ENCODE results near the gene TMPRSS7. TPM values are rescaled to one million over a fixed set of nuclear protein-coding genes. Genes with fewer than 3 reads are reported as not detected.

The TMPRSS7 gene, protein sequence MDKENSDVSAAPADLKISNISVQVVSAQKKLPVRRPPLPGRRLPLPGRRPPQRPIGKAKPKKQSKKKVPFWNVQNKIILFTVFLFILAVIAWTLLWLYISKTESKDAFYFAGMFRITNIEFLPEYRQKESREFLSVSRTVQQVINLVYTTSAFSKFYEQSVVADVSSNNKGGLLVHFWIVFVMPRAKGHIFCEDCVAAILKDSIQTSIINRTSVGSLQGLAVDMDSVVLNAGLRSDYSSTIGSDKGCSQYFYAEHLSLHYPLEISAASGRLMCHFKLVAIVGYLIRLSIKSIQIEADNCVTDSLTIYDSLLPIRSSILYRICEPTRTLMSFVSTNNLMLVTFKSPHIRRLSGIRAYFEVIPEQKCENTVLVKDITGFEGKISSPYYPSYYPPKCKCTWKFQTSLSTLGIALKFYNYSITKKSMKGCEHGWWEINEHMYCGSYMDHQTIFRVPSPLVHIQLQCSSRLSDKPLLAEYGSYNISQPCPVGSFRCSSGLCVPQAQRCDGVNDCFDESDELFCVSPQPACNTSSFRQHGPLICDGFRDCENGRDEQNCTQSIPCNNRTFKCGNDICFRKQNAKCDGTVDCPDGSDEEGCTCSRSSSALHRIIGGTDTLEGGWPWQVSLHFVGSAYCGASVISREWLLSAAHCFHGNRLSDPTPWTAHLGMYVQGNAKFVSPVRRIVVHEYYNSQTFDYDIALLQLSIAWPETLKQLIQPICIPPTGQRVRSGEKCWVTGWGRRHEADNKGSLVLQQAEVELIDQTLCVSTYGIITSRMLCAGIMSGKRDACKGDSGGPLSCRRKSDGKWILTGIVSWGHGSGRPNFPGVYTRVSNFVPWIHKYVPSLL
- not detected in 2 replicates for total RNA-seq

DNA sequence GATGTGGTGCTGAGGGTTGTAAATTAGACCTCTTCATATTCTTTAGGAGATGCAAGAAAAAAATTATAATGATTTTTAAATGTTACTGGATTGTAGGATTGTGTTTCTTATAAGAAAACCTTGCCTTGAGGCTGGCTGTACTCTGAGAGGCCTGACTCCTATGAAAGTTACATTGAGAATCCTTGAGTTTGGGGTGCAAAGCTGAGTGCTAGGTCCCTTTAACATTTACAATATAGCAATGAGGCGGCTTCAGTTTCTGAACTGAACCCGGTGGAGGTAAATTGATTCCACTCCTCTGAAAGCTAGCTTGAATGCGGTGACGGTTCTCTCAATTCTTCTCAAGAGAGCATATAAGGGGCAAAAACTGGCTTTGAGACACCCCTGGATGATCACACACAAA lies at the start of gene TMPRSS7:
TSS of gene TMPRSS7 (plus strand) at position 301 of the 400 bp plus-strand sequence. CDS start 110 bp downstream, outside the sequence.
- intact Hi-C loops (cut with micrococcal nuclease), result no loop called here

DNA sequence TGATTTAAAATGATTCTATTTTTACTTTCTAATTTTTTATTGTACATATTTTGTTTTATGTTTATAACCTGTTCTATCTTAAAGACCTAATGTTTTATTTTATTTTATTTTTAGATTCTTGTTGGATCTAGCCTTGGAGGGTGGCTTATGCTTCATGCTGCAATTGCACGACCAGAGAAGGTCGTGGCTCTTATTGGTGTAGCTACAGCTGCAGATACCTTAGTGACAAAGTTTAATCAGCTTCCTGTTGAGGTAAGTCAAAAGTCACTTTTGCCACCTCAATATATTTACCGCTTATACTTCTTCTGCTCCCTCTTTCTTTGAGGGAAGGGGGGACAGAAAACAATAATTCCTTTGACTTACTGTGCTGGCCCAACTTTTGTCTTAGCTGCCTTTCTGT lies 47.7 kb upstream of the TMPRSS7 start:
- intact Hi-C loops (cut with micrococcal nuclease), result no loop called here

DNA sequence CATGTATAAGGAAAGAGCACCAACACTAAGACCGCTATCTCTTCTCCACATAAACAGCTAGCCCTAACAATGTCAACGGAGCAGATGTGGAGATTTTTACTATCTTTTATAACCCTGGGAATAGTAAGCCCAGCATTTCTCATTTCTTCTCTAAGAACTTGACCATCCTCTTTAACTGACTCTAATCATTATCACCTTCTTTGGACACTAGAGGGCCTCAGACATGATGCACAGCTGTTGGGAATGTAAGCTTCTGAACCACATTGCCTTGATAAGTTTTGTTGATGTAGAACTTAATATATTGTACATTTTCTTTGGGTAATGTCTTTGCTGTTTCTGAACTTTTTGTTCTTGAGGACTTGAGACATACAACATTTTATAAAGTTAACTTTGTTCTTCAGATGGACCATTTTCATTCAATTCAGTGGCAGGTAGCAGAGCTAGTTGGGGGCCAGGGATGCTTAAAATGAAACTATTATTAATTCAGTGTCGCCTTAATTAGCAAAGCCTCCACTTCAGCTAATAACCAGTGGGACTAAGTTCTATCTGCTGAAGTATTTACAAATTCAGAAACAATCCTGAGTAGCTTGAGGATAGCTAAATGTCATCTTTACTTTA lies 45.4 kb upstream of the TMPRSS7 start:
- intact Hi-C loops (cut with micrococcal nuclease), result loop anchor here (1.0 kb wide), 3 partner anchors 10 to 54 kb away; partner anchors contain the start of gene ABHD10

DNA sequence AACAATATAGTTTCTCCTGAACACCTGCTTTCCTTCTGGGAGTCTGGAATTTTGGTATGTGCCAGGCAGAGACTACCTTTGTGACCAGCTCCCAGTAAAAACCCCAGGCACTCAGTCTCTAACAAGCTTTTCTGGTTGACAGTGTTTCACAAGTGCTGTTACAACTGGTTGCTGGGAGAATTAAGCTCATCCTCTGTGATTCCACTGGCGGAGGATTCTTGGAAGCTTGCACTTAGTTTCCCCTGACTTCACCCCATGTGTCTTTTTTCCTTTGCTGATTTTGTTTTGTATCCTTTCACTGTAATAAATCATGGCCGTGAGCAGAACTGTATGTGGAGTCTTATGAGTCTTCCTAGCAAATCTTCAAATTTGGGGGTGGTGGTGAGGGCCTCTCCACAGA lies 41.5 kb upstream of the TMPRSS7 start:
- intact Hi-C loops (cut with micrococcal nuclease), result no loop called here

DNA sequence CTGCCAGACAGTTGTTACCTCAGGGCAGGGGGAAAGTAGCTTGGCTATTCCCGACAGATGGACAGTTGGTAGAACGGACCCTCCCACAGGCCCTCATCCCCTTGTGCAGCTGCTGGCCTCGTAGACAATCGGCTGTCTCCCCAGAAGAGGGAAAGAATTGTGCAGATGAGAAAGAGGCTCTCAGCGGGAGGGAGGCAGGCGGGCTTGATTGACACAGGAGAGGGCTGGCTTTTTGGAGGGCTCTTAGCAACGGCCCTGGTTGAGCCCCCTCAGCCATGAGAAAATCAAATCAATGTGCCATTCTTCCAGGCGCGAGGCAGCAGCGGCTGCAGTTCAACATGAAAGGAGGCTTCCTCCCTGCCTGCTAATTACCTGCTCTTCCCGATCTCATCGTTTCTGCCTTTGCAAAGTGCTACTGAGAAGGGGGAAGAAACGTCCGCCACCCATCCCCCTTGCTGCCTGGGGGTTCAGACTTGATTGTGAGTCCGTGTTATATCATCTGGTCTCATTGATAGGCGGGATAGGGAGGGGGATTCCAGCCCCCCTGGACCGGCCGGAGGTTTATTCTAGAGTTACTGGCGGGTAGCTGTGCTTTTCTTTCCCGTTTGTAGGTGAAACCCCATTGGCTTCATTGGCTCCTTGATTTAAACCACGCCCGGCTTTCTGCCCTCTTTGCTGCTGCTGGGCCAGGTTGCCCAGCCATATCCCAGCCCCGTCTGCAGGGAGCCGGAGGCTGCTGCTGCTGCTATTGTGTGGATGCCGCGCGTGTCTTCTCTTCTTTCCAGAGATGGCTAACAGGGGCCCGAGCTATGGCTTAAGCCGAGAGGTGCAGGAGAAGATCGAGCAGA lies 35.7 kb upstream of the TMPRSS7 start, which contains the start of gene TAGLN3:
TSS of gene TAGLN3 (plus strand) at position 287 of the 848 bp plus-strand sequence. CDS start at position 788, 501 bp downstream.
- intact Hi-C loops (cut with micrococcal nuclease), result no loop called here

DNA sequence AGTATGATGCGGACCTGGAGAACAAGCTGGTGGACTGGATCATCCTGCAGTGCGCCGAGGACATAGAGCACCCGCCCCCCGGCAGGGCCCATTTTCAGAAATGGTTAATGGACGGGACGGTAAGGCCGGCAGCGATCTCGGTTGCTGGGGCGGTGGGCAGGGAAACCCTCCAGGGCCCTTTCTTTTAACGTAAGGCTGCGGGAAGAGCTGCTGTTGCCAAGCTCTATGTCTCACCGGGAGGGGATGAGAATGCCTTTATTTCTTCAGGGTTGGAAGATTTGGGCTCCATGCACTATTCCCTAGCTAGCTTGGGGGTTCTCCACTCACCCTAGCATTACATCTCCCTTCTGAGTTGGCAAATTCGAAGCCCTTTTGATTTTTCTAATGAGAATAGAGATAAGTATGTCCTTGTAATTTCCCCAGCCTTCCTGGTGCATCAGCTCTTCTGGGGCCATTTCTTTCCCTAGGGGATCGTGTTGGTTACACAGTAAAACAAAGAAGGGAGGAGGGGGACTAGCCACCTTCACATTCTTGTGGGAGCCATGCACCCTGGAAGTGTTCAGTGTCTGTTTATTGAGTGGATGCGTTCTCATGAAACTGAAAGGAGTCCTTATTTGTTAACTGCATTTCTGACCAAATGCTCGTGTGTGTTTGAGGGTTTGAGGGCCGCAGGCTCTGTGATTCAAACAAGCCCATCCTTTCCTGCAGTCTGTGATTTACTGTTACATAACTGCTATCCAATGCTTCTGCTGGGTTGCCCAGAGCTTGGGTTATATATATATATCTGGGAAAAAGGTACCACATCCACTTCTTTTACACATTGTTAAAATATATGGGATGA lies 34.8 kb upstream of the TMPRSS7 start:
- intact Hi-C loops (cut with micrococcal nuclease), result no loop called here

DNA sequence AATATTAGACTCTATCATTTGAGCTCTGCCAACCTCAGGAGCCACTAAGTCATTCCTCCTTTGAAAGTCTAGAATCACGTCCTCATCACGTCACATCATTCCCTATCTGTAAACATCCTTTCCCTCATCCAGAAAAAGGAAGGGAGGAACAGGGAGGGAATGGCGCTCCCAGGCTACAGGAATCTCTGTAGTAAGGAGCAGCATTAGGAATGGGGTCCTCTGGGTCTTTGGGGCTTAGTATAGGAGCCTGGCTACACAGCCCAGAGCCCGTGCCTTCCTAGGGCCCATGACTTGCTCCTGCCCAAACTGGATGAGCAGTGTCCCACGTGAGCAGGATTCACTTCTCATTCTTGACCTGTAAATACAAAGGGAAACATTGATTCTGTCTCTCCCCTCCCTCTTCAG lies 34.2 kb upstream of the TMPRSS7 start:
- intact Hi-C loops (cut with micrococcal nuclease), result no loop called here

DNA sequence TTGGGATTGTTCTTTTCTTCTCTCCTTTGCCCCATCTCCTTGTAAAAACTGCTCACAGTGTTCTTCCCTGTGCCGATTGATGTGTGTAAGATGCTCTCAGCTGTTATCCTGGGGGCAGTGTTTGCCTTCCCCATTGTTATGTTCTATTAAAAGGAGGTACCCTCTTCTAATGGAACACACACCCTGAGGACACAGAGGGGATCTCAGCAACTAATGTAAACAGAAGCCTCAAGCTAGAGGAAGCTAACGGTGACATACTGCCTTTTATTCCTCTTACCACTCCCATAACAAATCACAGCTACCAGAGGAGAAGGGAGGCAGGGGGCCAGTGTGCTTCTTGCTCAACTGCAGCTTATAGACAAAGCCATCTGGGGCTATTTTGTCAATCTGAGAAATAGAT lies 33.6 kb upstream of the TMPRSS7 start:
- intact Hi-C loops (cut with micrococcal nuclease), result no loop called here

DNA sequence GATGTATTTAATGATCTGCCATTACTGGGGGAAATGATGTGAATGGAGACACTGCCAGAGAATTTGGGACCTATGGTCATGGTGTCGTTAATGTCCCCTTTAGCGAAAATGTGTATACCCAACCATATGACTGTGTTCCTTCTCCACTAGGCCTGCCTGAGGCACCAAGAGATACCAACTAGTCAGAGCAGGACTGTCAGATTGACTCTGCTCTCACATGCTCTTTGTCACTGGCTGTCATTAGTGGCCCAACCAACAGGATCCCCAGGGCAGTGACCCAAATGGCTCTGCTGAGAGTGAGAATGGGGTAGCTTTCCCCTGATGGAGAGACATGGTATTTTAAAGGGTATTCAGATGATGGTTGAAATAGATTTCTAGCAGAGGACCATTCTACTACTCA lies 33.0 kb upstream of the TMPRSS7 start:
- intact Hi-C loops (cut with micrococcal nuclease), result no loop called here

DNA sequence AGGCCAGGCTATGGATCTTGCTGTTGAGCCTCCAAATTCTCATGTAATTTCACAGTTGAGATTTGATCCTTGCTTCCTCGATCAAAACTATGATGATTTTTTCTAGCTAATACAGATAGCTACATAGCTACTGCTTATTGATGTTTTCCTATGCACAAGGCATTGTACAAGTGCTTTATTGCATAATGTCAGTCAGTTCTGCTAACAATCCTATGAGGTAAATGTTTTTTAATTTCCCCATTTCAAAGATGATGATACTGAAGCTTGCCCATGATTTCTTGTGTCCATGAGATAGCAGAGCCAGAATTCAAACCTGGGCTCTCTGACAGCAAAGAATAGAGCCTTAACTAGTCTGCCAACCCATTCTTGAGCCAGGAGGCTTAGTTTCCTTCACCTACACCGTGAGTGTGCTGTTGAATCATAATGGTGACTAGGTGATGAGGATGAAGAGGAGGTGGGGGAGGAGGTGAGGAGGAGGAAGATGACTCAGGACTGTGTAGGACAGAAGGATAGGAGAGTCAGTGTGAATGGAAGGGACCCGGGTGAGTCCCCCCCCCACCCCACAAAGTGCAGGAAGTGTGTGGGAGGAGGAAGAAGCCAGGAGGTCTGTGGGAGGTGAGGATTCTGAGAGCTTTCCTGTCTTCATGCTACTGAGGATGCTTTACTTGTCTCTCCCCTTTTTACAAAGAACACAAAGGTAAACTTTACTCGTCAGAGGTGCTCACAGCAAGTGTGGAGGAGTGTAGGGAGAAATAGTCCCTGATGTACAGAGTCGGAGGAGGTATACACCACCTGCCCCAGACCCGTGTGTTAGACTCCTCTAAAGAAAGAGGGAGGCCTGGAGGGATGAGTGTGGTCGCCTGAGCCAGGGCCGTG lies 32.2 kb upstream of the TMPRSS7 start:
- intact Hi-C loops (cut with micrococcal nuclease), result no loop called here

DNA sequence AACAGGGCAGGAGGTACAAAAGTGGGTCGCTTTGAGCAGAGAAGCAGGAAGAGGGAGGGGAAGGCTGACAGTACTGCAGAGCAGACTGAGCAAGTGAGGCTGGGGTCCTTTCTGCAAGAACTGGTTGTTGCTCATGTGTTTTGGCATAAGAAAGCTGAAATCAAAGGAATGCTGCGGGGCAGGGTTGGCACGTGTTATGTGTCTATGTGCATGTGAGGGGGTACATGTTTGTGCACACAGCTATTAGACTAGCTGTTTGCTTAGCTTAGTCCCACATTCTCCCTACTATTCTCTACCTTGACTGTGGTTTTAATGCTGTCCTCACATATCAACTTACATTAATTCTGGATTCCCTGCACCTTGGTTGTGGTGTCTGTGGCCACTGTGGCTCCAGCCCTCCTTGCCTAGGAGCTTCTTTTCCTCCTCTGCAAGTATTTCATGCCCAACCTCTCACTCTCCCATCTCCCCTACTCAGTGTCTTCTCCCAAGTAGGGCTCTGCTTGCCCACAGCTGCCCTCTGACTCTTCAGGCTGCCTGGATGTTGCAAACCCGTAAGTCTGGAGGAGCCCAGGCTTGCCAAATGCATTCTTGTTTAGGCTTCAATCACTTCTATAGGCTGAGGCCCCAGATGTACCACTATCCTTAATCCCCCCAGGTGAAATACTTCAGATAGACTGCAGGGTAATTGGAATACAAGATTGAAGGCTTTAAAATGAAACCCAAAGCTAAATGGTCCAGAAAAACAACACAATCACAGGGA lies 31.0 kb upstream of the TMPRSS7 start:
- intact Hi-C loops (cut with micrococcal nuclease), result no loop called here

DNA sequence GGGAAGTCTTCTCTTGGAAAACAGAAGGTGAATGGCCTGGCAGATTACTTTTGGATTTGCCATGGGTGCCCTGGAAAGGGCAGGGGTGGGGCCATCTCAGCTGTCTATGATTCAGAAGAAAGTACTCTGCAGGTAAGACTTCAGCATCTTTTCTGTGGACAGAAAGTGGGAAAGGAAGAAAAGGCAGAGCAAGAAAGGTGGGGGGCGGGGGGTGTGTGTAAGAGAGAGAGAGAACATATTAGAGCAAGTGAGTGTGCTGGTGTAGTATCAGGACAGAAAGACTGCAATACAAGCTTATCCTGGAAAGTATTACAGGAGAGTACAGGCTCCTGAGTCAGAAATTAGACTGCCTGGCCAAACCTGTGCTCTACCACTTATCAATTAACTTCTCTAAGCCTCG lies 30.3 kb upstream of the TMPRSS7 start:
- intact Hi-C loops (cut with micrococcal nuclease), result no loop called here

DNA sequence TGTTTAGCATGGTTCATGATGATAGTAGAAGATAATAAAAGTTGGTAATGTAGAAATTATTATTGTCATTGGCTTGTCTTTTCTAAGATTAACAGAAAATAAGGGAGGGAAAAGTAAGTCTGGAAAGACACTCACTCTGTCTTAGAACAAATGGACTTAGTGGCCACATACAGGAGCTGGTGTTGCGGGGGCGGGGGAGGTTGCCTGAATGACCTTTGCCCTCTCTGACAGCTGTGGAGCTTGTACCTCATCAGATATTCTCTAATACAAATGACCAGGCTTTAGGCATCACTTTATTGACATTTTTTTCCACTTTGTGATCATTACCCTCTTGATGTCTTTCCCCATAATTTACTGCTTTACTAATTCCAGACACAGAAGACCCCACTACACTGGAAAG lies 29.9 kb upstream of the TMPRSS7 start:
- intact Hi-C loops (cut with micrococcal nuclease), result no loop called here

DNA sequence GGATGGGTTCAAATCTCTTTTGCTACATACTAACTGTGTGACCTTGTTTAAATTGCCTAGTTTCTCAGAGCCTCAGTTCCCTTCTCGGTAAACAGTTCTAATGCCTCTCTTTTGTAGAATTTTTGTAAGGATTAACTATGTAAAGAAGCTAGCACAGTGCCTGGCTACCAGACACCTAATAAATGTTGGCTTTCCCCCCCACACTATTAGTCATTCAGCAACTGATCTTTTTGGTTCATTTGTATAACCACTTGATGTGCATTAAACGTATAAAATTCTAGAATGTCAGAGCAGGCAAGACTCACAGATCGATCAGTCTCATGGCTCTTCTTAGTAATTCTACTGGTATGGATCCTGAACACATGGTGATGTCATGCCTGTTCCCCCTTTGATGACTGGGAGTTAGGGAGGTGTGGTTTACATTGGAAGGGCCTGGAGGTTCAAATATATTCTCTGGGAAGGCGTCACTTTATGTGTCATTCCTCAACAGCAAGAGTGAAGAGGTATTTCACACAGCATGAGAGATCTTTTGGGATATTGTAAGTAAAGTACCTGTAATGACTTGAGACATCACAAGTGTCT lies 29.4 kb upstream of the TMPRSS7 start:
- intact Hi-C loops (cut with micrococcal nuclease), result no loop called here

DNA sequence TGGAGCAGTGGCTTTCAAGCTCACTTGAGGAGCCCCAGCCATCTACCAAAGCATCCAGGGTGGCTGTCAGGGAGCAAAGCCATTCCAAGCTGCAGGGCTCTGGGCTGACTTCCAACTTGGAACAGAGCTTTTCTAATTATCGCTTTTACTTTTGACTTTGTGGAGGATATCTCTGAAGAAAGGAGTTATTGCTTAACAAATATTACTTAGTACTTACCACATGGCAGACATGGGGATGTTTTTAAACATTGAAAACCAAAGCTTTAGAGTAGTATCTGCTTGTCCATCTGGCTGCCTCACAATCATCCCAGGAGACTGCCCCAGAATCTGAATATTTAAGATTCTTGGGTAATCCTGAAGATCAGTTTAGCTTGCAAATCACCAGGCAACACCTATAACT lies 26.9 kb upstream of the TMPRSS7 start:
- intact Hi-C loops (cut with micrococcal nuclease), result no loop called here

DNA sequence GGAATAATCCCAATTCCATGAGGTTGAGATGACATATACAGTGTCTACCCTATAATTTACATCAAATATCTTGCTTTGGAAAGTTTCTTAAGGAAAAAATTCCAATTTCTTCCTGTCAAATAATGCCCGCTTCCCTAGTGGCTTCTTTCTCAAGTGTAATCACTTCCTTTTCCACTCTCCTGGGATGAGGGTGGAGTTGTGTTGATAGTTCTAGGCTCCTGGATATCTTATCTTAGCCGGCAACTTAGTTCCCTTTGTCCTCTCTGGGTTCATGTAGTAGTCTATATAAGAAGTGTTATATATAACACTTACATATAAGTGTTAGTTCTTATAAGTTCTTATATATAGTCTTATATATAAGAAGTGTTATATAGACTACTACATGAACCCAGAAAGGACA lies 24.9 kb upstream of the TMPRSS7 start:
- intact Hi-C loops (cut with micrococcal nuclease), result no loop called here

DNA sequence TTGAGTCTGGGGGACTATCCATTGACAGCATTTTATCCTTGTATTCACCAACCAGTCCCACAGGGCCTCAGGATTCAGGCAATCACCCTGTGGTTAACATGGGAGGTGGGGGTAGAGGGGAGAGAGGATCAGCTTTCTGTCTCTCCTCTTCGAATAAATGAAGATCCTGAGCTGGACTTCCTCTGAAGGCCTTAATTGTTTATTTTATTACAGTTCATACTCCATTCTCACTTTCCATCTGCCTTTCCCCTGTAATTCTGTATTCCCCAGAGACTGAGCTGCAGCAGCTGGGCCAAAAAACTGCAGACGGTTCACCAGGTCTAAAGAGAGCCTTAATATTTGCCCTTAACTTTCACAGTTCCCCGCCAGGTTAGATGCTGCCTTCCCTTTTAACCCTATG lies 23.9 kb upstream of the TMPRSS7 start:
- intact Hi-C loops (cut with micrococcal nuclease), result no loop called here

DNA sequence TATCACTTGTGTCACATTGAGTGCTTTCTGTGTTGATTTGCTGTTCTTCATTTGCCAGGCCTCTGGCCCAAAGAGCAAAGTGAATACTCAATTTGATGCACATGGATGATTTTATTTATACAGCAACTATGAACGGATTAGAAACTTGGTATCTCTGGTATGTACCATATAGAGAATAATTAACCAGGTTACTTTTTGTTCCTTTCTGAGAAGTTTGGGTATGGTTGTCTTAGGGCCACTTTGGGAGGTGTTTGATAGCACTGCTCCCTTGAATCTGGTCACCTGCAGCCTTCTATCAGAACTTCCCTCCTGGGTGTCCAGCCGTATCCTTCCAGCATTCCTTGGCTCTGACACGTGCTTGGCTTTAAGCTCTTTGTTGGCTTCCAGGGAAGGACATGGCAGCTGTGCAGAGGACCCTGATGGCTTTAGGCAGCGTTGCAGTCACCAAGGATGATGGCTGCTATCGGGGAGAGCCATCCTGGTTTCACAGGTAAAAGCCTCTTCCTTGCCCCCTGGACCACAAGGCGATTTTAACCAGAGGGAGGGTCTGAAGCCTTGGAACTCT lies 23.1 kb upstream of the TMPRSS7 start:
- intact Hi-C loops (cut with micrococcal nuclease), result no loop called here
